Peyer's patch (tissue), 4 donors: ENCODE results near the gene OPN1LW. TPM values are rescaled to one million over a fixed set of nuclear protein-coding genes. Genes with fewer than 3 reads are reported as not detected.
"Not testable (repeated sequence)": the region's sequence is repeated elsewhere in the genome, so short reads cannot be mapped to it uniquely, and the experiment has no call there.

Experiments
- DNase-seq, 3 donors: peaks; one replicate each; pipeline ENCODE4 v3.0.0-alpha.2; 2017 to 2019
- H3K27ac ChIP-seq, 4 donors: fragments of 200-600 bp; sonication (generic); one replicate each; pipeline ENCODE4 v1.5.1; 2016 to 2019
- H3K27me3 ChIP-seq, 2 donors: fragments of 200-600 bp; sonication (generic); one replicate each; pipeline ENCODE4 v1.5.1; 2019
- H3K36me3 ChIP-seq, 3 donors: fragments of 200-600 bp; sonication (generic); one replicate each; pipeline ENCODE4 v1.5.1; 2016 to 2019
- H3K4me1 ChIP-seq, 4 donors: fragments of 200-600 bp; sonication (generic); one replicate each; pipeline ENCODE4 v1.5.1; 2016 to 2019
- H3K4me3 ChIP-seq, 4 donors: fragments of 200-600 bp; sonication (generic); 1 replicate in 3 of 4; 2 replicates in 1 of 4; pipeline ENCODE4 v1.5.1; 2016 to 2019; ENCODE audit warnings: mild to moderate bottlenecking in 1 of 4
- H3K9me3 ChIP-seq, 4 donors: fragments of 200-600 bp; sonication (generic); one replicate each; pipeline ENCODE4 v1.5.1; 2016 to 2019; ENCODE audit warnings: mild to moderate bottlenecking in 1 of 4
- POLR2A ChIP-seq, 2 donors: fragments of 450-650 bp; IDR thresholded peaks; one replicate each; pipeline ENCODE4 v1.5.1; 2017; ENCODE audit warnings: antibody characterized with exemption in 2 of 2, mild to moderate bottlenecking in 2 of 2, moderate library complexity in 2 of 2
- total RNA-seq, 4 donors: library from RNA; depleted of rRNA; stranded (reverse); fragments of >200 nt; gene quantifications; one replicate each; pipeline ENCODE4 v1.1.0, GENCODE V29; 2016
- TF ChIP-seq, protein P1 (sequence below), 6 experiments: fragments of 450-650 bp in 4 of 6; fragments of 200-600 bp in 2 of 6; sonication (generic) in 1 of 6; IDR thresholded peaks; one replicate each; pipeline ENCODE4 v1.5.1; 2017 to 2019; ENCODE audit warnings: antibody characterized with exemption in 6 of 6, mild to moderate bottlenecking in 3 of 6, moderate library complexity in 1 of 6

The OPN1LW gene
- total RNA-seq, 4 donors from 2014 or later, result not detected

DNA sequence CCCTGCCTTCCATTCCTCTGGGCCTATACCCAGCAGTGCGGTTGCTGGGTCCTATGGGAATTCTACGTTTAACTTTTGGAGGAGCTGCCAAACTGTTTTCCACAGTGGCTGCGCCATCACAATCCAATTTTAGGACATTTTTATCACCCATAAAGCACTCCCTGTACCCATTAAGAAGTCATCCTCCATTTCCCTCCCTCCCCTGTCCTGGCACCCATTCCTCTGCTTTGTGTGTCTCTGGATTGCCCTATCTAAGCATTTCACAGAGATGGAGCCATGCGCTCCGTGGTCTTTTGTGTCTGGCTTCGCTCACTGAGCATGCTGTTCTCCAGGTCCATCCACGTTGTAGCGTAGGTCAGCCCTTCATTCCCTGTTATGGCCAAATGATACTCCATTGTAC is 1.7 kb upstream of the OPN1LW start:
- Histone ChIP-seq H3K27me3 (no peaks in the 10 kb centered on the region), H3K27ac (no peak overlapping the region), H3K9me3 (no peaks in the 10 kb centered on the region), H3K4me3 (no peak overlapping the region), H3K36me3 (no peaks in the 10 kb centered on the region), H3K4me1 (no peaks in the 10 kb centered on the region)
- TF ChIP-seq POLR2A (IDR thresholded peaks at IDR 0.05), result no peak
- TF ChIP-seq, protein P1, sequence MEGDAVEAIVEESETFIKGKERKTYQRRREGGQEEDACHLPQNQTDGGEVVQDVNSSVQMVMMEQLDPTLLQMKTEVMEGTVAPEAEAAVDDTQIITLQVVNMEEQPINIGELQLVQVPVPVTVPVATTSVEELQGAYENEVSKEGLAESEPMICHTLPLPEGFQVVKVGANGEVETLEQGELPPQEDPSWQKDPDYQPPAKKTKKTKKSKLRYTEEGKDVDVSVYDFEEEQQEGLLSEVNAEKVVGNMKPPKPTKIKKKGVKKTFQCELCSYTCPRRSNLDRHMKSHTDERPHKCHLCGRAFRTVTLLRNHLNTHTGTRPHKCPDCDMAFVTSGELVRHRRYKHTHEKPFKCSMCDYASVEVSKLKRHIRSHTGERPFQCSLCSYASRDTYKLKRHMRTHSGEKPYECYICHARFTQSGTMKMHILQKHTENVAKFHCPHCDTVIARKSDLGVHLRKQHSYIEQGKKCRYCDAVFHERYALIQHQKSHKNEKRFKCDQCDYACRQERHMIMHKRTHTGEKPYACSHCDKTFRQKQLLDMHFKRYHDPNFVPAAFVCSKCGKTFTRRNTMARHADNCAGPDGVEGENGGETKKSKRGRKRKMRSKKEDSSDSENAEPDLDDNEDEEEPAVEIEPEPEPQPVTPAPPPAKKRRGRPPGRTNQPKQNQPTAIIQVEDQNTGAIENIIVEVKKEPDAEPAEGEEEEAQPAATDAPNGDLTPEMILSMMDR (IDR thresholded peaks at IDR 0.05), result no peak
- no peak for DNase-seq

DNA sequence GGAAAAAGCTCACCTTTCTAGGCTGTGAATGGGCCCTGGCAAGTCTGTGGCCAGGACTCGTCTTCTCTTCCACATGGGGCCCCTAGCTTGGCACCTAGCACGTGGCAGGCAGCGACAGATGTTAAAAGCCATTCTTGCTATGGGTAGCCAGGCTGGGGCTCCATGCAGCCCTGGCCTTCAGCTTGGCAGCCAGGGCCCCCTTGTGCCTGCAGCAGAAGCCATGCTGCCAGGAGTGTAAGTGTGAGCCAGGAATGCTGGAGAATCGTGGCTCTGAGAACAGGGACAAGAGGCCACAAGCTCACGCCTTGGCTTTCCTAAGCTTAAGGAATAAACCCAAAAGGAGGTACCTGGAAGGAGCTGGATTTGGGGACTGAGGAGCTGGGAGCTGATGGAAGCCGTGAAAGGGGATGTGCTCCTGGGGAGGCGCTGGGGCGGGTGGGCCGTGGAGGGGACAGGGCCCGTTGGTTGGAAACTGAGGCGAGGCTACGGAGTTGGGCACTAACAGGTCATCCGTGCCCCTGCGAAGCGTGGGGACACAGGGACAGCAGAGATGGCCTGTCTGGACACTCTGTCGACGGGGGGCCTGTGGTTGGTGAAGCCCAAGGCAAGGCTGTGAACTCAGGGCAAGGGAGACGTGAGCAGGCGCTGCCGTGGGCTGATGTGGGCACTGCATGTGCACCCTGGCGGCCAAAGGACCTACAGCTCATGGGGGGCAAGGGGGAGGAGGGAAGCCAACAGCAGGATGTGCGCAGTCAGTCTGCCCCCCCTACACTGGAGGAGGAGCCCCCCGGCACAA is 895 bp upstream of the OPN1LW start:
- no peak for DNase-seq
- H3K27ac ChIP-seq, result no peak overlapping the region
- no peaks in the 10 kb centered on the region for H3K27me3 ChIP-seq
- H3K36me3 ChIP-seq, result no peaks in the 10 kb centered on the region
- TF ChIP-seq, protein P1 (IDR thresholded peaks at IDR 0.05), result no peak
- no peak for TF ChIP-seq POLR2A (IDR thresholded peaks at IDR 0.05)
- no peak overlapping the region for H3K4me3 ChIP-seq
- no peaks in the 10 kb centered on the region for H3K9me3 ChIP-seq
- no peaks in the 10 kb centered on the region for H3K4me1 ChIP-seq

DNA sequence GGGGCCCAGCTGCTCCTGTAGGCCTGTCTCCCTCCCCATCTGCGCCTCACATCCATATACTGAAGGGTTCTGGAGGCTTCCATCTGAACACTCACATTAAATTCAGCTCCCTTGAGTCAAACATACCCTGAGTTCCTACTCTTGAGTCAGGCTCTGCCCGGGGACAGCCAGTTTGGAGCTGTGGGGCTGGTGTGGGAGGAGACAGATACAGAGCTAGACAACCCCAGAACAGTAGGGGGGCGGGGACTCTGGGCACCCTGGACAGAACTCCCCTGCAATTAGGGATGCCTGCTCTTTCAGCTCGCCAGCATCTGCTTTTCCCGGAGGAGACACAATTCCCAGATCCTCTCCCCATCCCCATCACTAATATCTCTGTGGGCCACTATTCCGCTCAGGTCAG is 7.0 kb downstream of the OPN1LW start:
- H3K9me3 ChIP-seq, H3K4me3 ChIP-seq, DNase-seq, H3K36me3 ChIP-seq, H3K27me3 ChIP-seq, H3K4me1 ChIP-seq, H3K27ac ChIP-seq: not testable (repeated sequence)

DNA sequence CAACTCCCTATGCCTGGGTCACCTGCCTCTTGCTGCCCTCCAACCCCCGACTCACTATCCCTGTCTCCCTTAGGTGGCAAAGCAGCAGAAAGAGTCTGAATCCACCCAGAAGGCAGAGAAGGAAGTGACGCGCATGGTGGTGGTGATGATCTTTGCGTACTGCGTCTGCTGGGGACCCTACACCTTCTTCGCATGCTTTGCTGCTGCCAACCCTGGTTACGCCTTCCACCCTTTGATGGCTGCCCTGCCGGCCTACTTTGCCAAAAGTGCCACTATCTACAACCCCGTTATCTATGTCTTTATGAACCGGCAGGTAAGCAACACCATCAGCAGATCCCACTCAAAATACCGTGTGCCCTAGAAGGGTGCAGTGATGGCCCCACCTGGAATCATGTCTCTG is 12.2 kb downstream of the OPN1LW start:
- H3K9me3 ChIP-seq, H3K27me3 ChIP-seq, H3K4me3 ChIP-seq, H3K4me1 ChIP-seq, DNase-seq, H3K36me3 ChIP-seq, H3K27ac ChIP-seq: not testable (repeated sequence)

DNA sequence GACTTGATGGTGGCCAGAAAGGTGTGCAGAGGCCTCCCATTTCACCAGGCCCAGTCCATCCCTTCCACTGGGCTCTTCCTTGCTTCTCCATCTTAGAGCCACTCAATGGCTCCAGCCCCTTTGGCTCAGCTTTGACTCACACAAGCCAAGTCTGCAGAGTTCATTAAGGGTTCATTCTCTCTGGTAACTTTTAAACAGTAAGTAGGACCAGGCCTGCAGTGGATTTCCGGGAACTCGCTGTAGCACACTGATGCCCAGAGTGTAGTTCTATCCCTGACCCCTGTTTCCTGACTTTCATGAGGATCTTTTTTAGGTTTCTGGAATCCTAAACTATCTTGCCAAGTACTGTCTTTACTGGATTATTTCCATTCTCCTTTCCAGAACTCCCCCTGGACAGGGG is 13.2 kb downstream of the OPN1LW start:
- not testable (repeated sequence) for H3K36me3 ChIP-seq, DNase-seq, H3K27me3 ChIP-seq, H3K27ac ChIP-seq, H3K4me1 ChIP-seq, H3K4me3 ChIP-seq, H3K9me3 ChIP-seq

DNA sequence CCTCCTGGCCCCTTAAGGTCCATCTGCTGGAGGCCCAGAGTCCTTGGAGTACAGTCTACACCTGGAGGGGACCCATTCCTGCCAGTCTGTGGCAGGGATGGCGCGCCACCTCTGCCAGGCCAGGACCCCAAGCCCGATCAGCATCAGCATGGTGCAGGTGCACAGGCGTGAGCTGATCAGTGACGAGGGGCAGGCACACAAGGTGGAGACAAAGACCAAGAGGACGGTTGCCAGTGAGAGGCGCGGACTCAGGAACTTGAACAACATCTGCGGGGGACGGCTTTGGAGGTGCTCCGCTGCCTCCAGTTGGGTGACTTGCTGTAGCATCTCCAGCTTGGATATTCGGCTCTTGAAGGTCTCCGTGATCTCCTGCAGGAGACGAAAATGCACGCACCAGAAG is 15.3 kb downstream of the OPN1LW start:
- DNase-seq, H3K36me3 ChIP-seq, H3K4me1 ChIP-seq: not testable (repeated sequence)

DNA sequence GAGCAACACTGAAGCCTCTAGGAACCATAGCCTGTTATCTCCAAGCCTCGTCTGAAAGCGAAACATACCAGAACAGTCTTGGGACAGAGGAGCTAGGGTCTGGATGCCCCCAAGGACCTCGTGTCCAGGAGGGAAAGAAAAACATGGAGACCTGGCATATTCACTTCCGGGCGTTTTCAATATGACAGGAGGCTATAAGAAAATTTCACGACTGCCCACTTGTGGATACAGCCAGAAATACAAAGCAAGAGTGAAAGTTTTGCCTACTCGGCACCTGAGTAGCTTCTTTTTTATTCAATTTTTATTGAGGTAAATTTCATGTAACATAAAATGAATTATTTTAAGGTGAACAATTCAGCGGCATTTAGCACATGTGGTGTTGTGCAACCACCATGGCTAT is 20.9 kb downstream of the OPN1LW start:
- not testable (repeated sequence) for H3K9me3 ChIP-seq, H3K27me3 ChIP-seq, H3K27ac ChIP-seq, DNase-seq, H3K36me3 ChIP-seq, H3K4me1 ChIP-seq, H3K4me3 ChIP-seq

More for the DNA sequence above, 15.3 kb downstream of the OPN1LW start:
- H3K9me3 ChIP-seq, H3K27me3 ChIP-seq, H3K4me3 ChIP-seq, H3K27ac ChIP-seq: not testable (repeated sequence)

DNA sequence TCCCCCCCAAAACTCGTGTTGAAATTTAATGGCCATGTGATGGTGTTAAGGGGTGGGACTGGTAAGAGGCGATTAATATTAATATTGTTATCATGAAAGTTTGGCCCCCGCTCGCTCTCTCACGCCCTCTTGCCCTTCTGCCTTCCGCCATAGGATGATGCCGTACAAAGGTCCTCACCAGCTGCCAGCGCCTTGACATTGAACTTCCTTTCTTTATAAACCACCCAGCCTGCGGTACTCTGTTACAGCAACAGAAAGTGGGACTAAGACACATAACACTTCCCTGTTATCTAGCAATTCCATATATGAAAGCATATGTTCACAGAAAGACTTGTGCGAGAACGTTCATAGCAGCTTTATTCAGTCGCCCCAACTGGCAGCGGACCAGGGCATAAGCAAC is 24.3 kb downstream of the OPN1LW start:
- not testable (repeated sequence) for H3K4me1 ChIP-seq, H3K27me3 ChIP-seq, H3K9me3 ChIP-seq, H3K27ac ChIP-seq, H3K36me3 ChIP-seq, H3K4me3 ChIP-seq, DNase-seq

DNA sequence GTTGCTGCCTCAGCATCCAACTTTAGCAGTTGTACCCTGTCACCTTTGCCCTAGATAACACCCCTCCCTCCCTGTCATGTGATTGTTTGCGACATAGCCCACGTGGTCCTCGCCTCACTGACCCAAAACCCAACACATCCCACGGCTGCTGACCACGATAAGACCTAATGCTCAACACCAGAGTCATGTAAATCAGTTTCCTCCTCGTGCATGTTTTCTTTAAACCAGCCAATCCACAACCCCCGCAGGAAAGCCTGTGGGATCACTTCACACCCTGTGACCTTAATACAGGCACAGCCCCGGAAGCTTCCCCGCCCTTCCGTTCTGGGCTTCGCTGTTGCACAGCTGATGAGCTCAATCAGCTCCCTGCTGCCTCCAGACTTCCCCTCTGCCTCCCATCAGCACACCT is 28.5 kb downstream of the OPN1LW start:
- not testable (repeated sequence) for H3K27me3 ChIP-seq, DNase-seq

DNA sequence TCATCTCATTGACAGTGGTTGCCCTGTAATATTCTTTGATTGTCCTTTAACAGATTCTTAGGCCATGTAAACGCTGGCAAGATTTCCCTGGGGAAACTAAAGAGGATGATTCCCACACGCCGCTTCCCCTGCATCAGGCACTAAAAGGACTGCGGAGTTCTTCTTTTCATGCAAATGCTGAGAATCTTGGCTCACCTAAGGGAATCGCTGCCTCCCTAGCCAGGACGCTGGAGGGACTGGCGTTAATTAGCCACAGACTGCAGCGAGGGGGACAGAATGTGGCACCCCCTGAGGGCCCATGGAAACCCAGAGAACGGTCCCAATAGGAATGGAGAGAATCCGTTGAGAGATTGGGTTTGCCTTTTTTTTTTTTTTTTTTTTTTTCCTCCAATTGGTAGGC is 30.3 kb downstream of the OPN1LW start:
- H3K36me3 ChIP-seq, H3K4me1 ChIP-seq, H3K9me3 ChIP-seq, H3K27me3 ChIP-seq, H3K27ac ChIP-seq, DNase-seq, H3K4me3 ChIP-seq: not testable (repeated sequence)

More for the DNA sequence above, 28.5 kb downstream of the OPN1LW start:
- not testable (repeated sequence) for H3K36me3 ChIP-seq, H3K4me3 ChIP-seq, H3K4me1 ChIP-seq, H3K9me3 ChIP-seq, H3K27ac ChIP-seq

DNA sequence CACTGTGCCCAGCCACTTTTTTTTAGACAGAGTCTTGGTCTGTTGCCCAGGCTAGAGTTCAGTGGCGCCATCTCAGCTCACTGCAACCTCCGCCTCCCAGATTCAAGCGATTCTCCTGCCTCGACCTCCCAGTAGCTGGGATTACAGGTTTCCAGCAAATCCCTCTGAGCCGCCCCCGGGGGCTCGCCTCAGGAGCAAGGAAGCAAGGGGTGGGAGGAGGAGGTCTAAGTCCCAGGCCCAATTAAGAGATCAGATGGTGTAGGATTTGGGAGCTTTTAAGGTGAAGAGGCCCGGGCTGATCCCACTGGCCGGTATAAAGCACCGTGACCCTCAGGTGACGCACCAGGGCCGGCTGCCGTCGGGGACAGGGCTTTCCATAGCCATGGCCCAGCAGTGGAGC is 38.3 kb downstream of the OPN1LW start, which contains the start of gene OPN1MW:
Gene OPN1MW (plus strand): TSS at position 301 of the 400 bp plus-strand sequence. CDS start 82 bp downstream, at position 383.
- not testable (repeated sequence) for H3K4me3 ChIP-seq, H3K27ac ChIP-seq, H3K36me3 ChIP-seq, H3K4me1 ChIP-seq, DNase-seq, H3K9me3 ChIP-seq, H3K27me3 ChIP-seq

DNA sequence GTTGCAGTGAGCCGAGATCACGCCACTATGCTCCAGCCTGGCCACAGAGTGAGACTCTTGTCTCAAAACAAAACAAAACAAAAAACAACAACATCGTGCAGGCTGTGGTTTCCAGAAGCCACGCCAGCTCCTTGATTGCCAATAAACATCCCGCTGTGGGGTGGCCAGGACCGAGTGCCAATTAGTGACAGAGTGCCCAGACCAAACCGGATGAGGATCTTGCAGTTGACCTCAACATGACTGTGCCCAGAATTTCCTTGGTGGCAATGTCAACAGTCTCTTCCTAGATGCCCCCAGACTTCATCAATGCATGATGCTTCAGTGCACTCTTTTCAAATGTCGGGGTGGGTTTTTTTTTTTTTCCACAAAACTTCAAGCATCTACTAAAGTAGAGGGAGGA is 39.8 kb downstream of the OPN1LW start:
- not testable (repeated sequence) for H3K27ac ChIP-seq, H3K27me3 ChIP-seq, H3K4me3 ChIP-seq, H3K9me3 ChIP-seq, H3K36me3 ChIP-seq, DNase-seq, H3K4me1 ChIP-seq

DNA sequence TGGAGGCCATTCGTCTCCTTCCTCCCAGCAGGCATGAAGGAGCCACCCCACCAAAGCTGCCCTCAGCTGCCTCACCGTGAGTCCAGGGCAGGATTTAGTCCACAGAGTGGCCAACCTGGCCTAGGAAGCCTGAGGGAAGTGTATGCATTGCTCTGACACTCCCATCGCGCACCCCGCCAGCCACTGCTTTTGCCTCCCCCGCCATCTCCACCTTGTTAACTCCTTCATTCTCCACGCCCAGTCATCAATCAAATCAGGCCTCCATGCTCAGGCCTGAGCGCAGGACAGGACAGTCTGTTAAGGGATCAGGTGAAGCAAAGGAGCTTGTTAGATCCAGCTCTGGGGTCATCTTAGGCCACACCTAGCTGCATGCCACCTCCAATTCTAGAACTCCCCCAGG is 48.8 kb downstream of the OPN1LW start:
- not testable (repeated sequence) for H3K4me3 ChIP-seq, H3K4me1 ChIP-seq, H3K9me3 ChIP-seq, H3K36me3 ChIP-seq, DNase-seq, H3K27ac ChIP-seq, H3K27me3 ChIP-seq
